ENCODE data around the gene ELL2. TPM values are rescaled to one million over a fixed set of nuclear protein-coding genes. Genes with fewer than 3 reads are reported as not detected.
A peak's percentile ranks its signal among the peaks of the same experiment; 100 is the strongest.

The ELL2 gene
- total RNA-seq, 1 donor from 2014 or later, result 4.6 TPM

- H3K36me3 Mint-ChIP-seq (ENCODE audit: low read depth), result no peaks in the 10 kb centered on the region
- no peak for DNase-seq (ENCODE audit: low read depth, low spot score)
- H3K4me1 Mint-ChIP-seq, result no peaks in the 10 kb centered on the region
- no peak overlapping the region for H3K4me3 Mint-ChIP-seq
- H3K27ac Mint-ChIP-seq (ENCODE audit: unreplicated experiment), result no peak overlapping the region
- no peak for TF ChIP-seq CTCF (conservative IDR thresholded peaks at IDR 0.05)
- H3K27me3 Mint-ChIP-seq (ENCODE audit: low read depth), result no peaks in the 10 kb centered on the region
- no peaks in the 10 kb centered on the region for H3K9me3 Mint-ChIP-seq
Observed at GRCh38 chr5:95988094-95988493, 26.4 kb upstream of the ELL2 start.

GRCh38 chr5:95986937-95987520 lies 25.4 kb upstream of the ELL2 start:
- Mint-ChIP-seq H3K4me3 (no peak overlapping the region), H3K4me1 (no peaks in the 10 kb centered on the region)

GRCh38 chr5:95986001-95986400 lies 24.4 kb upstream of the ELL2 start:
- Mint-ChIP-seq H3K4me3 (no peak overlapping the region), H3K9me3 (no peaks in the 10 kb centered on the region), H3K27ac (ENCODE audit: unreplicated experiment) (no peak overlapping the region), H3K36me3 (ENCODE audit: low read depth) (no peaks in the 10 kb centered on the region), H3K27me3 (ENCODE audit: low read depth) (no peaks in the 10 kb centered on the region), H3K4me1 (no peaks in the 10 kb centered on the region)
- no peak for TF ChIP-seq CTCF (conservative IDR thresholded peaks at IDR 0.05)
- DNase-seq (ENCODE audit: low read depth, low spot score), result no peak

More at GRCh38 chr5:95986937-95987520, 25.4 kb upstream of the ELL2 start:
- TF ChIP-seq CTCF (conservative IDR thresholded peaks at IDR 0.05), result no peak
- no peaks in the 10 kb centered on the region for H3K9me3 Mint-ChIP-seq
- peak overlapping the region; percentile 12 for H3K27ac Mint-ChIP-seq (ENCODE audit: unreplicated experiment)
- no peak for DNase-seq (ENCODE audit: low read depth, low spot score)
- no peaks in the 10 kb centered on the region for H3K36me3 Mint-ChIP-seq (ENCODE audit: low read depth)
- H3K27me3 Mint-ChIP-seq (ENCODE audit: low read depth), result no peaks in the 10 kb centered on the region

GRCh38 chr5:95985249-95985648 lies 23.6 kb upstream of the ELL2 start:
- no peaks in the 10 kb centered on the region for H3K36me3 Mint-ChIP-seq (ENCODE audit: low read depth)
- no peak overlapping the region for H3K4me3 Mint-ChIP-seq
- no peak for DNase-seq (ENCODE audit: low read depth, low spot score)
- H3K27me3 Mint-ChIP-seq (ENCODE audit: low read depth), result no peaks in the 10 kb centered on the region
- no peak overlapping the region for H3K27ac Mint-ChIP-seq (ENCODE audit: unreplicated experiment)
- no peak for TF ChIP-seq CTCF (conservative IDR thresholded peaks at IDR 0.05)
- no peaks in the 10 kb centered on the region for H3K4me1 Mint-ChIP-seq
- H3K9me3 Mint-ChIP-seq, result no peaks in the 10 kb centered on the region

GRCh38 chr5:95984287-95984938 lies 22.8 kb upstream of the ELL2 start:
- H3K4me1 Mint-ChIP-seq, result no peaks in the 10 kb centered on the region
- no peak for DNase-seq (ENCODE audit: low read depth, low spot score)
- no peaks in the 10 kb centered on the region for H3K36me3 Mint-ChIP-seq (ENCODE audit: low read depth)
- no peaks in the 10 kb centered on the region for H3K27me3 Mint-ChIP-seq (ENCODE audit: low read depth)
- TF ChIP-seq CTCF (conservative IDR thresholded peaks at IDR 0.05), result no peak
- no peak overlapping the region for H3K27ac Mint-ChIP-seq (ENCODE audit: unreplicated experiment)
- H3K9me3 Mint-ChIP-seq, result no peaks in the 10 kb centered on the region
- H3K4me3 Mint-ChIP-seq, result no peak overlapping the region

All from neural crest cell (in vitro differentiated cells).